Erythroblast (primary cell): ENCODE results near the gene UCKL1.

Source experiments
- GATA1 ChIP-seq: IDR thresholded peaks from 2 replicates; pipeline ENCODE4 v1.6.1; 2011; ENCODE audit warnings: low read depth, mild to moderate bottlenecking, control low read depth, low read length, moderate library complexity
- POLR2A ChIP-seq: IDR thresholded peaks from 2 replicates; pipeline ENCODE4 v1.6.1; 2011; ENCODE audit warnings: mild to moderate bottlenecking, low read length

GRCh38 chr20:63942250-63942951, 13.8 kb downstream of the UCKL1 start:
- TF ChIP-seq POLR2A, result no peak
- no peak for TF ChIP-seq GATA1
